DOHH2 (cell line): Measurements from ENCODE around the gene RPUSD1.
"Not testable (repeated sequence)": the region's sequence is repeated elsewhere in the genome, so short reads cannot be mapped to it uniquely, and the experiment has no call there.

Experiments
- H3F3A ChIP-seq: fragments of 200-600 bp; sonication (generic), shearing (Covaris generic); 2 replicates; pipeline ENCODE4 v1.6.0; 2016; ENCODE audit warnings: antibody characterized with exemption, mild to moderate bottlenecking; ENCODE audit not compliant: control insufficient read depth, insufficient read depth
- H3K27ac ChIP-seq: fragments of 200-600 bp; sonication (generic); 2 replicates; pipeline ENCODE4 v1.5.1; 2014; ENCODE audit warnings: low read depth, mild to moderate bottlenecking, low read length, moderate library complexity
- H3K27me3 ChIP-seq: fragments of 200-600 bp; sonication (generic); 2 replicates; pipeline ENCODE4 v1.6.1; 2014; ENCODE audit warnings: mild to moderate bottlenecking, low read length, mixed read lengths; ENCODE audit not compliant: control insufficient read depth
- H3K36me3 ChIP-seq: fragments of 200-600 bp; sonication (generic); 2 replicates; pipeline ENCODE4 v1.6.1; 2014; ENCODE audit warnings: mild to moderate bottlenecking, low read length, moderate library complexity, mixed read lengths; ENCODE audit not compliant: control insufficient read depth
- H3K4me1 ChIP-seq: fragments of 200-600 bp; sonication (generic); 2 replicates; pipeline ENCODE4 v1.6.1; 2014; ENCODE audit warnings: mild to moderate bottlenecking, low read length, mixed read lengths; ENCODE audit not compliant: control insufficient read depth
- H3K4me2 ChIP-seq: fragments of 200-600 bp; sonication (generic); 2 replicates; pipeline ENCODE4 v1.6.0; 2014; ENCODE audit warnings: mild to moderate bottlenecking, low read length, moderate library complexity
- H3K4me3 ChIP-seq: fragments of 200-600 bp; sonication (generic); 2 replicates; pipeline ENCODE4 v1.5.1; 2014; ENCODE audit warnings: mild to moderate bottlenecking, low read length, mixed read lengths
- H3K79me2 ChIP-seq: fragments of 200-600 bp; sonication (generic); 2 replicates; pipeline ENCODE4 v1.6.1; 2014; ENCODE audit warnings: mild to moderate bottlenecking, low read length, mixed read lengths; ENCODE audit not compliant: control insufficient read depth
- H3K9me2 ChIP-seq: fragments of 200-600 bp; sonication (generic); replicated peaks from 2 replicates; pipeline ENCODE4 v1.6.1; 2014; ENCODE audit warnings: mild to moderate bottlenecking, low read length, mixed read lengths; ENCODE audit not compliant: control insufficient read depth
- H3K9me3 ChIP-seq: fragments of 200-600 bp; sonication (generic); 2 replicates; pipeline ENCODE4 v1.6.1; 2014; ENCODE audit warnings: antibody characterized with exemption, low read length, mixed read lengths; ENCODE audit not compliant: control insufficient read depth, insufficient read depth
- H4K20me1 ChIP-seq: fragments of 200-600 bp; sonication (generic); 2 replicates; pipeline ENCODE4 v1.6.0; 2014; ENCODE audit warnings: low read depth, mild to moderate bottlenecking, antibody characterized with exemption, low read length, moderate library complexity; ENCODE audit not compliant: control insufficient read depth, insufficient read depth
- EZH2phosphoT487 ChIP-seq: fragments of 200-600 bp; sonication (generic); IDR thresholded peaks from 2 replicates; pipeline ENCODE4 v1.6.1; 2017; ENCODE audit warnings: borderline replicate concordance, mild to moderate bottlenecking, antibody characterized with exemption, low read length, moderate library complexity, mixed read lengths
- TF ChIP-seq, protein P1 (sequence below): fragments of 200-600 bp; sonication (generic); IDR thresholded peaks from one replicate; pipeline ENCODE4 v1.5.1; 2014; ENCODE audit warnings: antibody characterized with exemption, mild to moderate bottlenecking, low read depth, low read length; ENCODE audit not compliant: poor library complexity, severe bottlenecking

Gene RPUSD1

DNA sequence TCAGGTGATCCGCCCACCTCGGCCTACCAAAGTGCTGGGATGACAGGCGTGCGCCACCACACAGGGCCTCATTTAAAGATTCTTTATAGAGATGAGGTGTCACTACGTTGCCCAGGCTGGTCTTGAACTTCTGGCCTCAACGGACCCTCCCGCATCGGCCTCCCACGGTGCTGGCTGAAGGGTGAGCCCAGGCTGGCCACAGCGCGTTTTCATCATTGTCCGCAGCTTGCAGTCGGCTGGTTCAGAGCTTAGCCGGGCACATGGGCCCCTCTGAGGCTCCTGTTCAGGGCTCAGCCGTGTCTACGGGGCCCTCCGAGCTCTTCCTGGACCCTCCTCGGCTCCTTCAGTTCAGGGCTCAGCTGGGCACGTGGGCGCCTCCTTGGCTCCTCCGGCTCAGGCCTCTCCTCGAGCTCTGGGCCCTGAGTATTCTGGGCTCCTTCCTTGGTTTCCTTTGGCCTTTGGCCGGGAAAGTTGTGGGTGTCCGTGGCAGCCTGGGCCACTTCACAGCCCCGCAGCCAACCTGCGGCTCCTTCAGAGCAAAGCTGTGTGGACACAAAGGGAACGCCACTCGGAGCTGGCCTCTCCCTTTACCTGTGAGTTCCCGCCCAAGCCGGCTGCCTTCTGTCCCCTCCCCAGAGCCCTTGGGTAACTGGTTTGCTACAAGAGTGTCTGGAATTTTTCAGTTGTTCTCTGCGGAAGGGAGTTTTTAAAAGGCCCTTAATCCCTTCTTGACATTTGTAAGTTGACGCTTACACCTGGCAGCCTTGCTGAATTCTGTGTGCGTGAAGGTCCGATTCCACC lies 28.9 kb downstream of the RPUSD1 start:
- H3K4me3 ChIP-seq, result no peak overlapping the region
- peaks cover 3% of the 10 kb centered on the region; the same call in 1 of the 2 replicates for H3K27me3 ChIP-seq
- H3K36me3 ChIP-seq, result no peaks in the 10 kb centered on the region
- no peaks in the 10 kb centered on the region for H3K9me2 ChIP-seq
- no peaks in the 10 kb centered on the region for H3K9me3 ChIP-seq
- H3F3A ChIP-seq, result no peaks in the 10 kb centered on the region
- H3K79me2 ChIP-seq, result no peaks in the 10 kb centered on the region
- no peak for TF ChIP-seq EZH2phosphoT487
- TF ChIP-seq, protein P1, sequence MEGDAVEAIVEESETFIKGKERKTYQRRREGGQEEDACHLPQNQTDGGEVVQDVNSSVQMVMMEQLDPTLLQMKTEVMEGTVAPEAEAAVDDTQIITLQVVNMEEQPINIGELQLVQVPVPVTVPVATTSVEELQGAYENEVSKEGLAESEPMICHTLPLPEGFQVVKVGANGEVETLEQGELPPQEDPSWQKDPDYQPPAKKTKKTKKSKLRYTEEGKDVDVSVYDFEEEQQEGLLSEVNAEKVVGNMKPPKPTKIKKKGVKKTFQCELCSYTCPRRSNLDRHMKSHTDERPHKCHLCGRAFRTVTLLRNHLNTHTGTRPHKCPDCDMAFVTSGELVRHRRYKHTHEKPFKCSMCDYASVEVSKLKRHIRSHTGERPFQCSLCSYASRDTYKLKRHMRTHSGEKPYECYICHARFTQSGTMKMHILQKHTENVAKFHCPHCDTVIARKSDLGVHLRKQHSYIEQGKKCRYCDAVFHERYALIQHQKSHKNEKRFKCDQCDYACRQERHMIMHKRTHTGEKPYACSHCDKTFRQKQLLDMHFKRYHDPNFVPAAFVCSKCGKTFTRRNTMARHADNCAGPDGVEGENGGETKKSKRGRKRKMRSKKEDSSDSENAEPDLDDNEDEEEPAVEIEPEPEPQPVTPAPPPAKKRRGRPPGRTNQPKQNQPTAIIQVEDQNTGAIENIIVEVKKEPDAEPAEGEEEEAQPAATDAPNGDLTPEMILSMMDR, result no peak
- H3K4me2 ChIP-seq, result no peak overlapping the region
- H4K20me1 ChIP-seq, result no peaks in the 10 kb centered on the region
- H3K4me1 ChIP-seq, result no peaks in the 10 kb centered on the region
- no peak overlapping the region for H3K27ac ChIP-seq

DNA sequence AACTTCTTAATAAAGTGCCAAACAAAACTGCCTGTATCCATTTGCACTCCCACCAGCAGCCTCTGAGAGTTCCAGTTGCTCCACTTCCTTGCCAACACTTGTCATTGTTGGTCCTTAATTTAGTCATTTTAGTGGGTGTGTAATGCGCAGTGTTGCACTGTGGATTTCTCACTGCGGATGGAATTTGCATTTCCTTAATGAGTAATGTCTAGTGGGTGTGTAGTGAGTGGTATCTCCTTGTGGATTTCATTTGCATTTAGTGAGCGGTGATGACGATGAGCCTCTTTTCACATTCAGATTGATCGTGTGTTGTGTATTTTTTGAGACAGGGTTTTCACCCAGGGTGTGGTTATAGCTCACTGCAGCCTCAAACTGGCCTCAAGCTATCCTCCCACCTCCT lies 31.8 kb downstream of the RPUSD1 start:
- Histone ChIP-seq H4K20me1 (no peaks in the 10 kb centered on the region), H3K4me1 (no peaks in the 10 kb centered on the region), H3K79me2 (no peaks in the 10 kb centered on the region), H3K9me2 (no peaks in the 10 kb centered on the region), H3K27me3 (peaks cover 3% of the 10 kb centered on the region; the same call in 1 of the 2 replicates), H3K27ac (no peak overlapping the region), H3K4me3 (no peak overlapping the region), H3K4me2 (no peak overlapping the region), H3F3A (no peaks in the 10 kb centered on the region), H3K9me3 (no peaks in the 10 kb centered on the region), H3K36me3 (no peaks in the 10 kb centered on the region)
- TF ChIP-seq, protein P1, result no peak
- TF ChIP-seq EZH2phosphoT487, result no peak

DNA sequence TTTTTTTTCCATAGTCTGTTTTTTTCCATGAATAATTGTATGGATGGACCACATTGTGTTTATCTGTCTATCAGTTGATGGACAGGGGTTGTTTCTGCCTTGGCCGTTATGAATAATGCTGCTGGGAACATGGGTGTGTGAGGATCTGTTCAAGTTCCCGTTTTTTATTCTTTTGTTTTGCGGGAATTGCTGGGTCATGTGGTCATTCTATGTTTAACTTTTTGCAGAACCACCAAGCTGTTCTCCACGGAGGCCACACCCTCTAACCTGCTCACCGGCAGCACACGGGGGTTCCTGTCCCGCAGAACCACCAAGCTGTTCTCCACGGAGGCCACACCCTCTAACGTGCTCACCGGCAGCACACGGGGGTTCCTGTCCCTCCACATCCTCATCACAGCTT lies 33.5 kb downstream of the RPUSD1 start:
- H4K20me1 ChIP-seq, result no peaks in the 10 kb centered on the region
- no peak for TF ChIP-seq EZH2phosphoT487
- TF ChIP-seq, protein P1, result no peak
- H3K79me2 ChIP-seq, result no peaks in the 10 kb centered on the region
- no peaks in the 10 kb centered on the region for H3K9me2 ChIP-seq
- no peak overlapping the region for H3K27ac ChIP-seq
- no peaks in the 10 kb centered on the region for H3K9me3 ChIP-seq
- no peak overlapping the region for H3K4me2 ChIP-seq
- H3K4me1 ChIP-seq, result no peaks in the 10 kb centered on the region
- no peak overlapping the region for H3K4me3 ChIP-seq
- H3K36me3 ChIP-seq, result no peaks in the 10 kb centered on the region
- no peaks in the 10 kb centered on the region for H3F3A ChIP-seq
- H3K27me3 ChIP-seq, result peaks cover 3% of the 10 kb centered on the region; the same call in 1 of the 2 replicates

DNA sequence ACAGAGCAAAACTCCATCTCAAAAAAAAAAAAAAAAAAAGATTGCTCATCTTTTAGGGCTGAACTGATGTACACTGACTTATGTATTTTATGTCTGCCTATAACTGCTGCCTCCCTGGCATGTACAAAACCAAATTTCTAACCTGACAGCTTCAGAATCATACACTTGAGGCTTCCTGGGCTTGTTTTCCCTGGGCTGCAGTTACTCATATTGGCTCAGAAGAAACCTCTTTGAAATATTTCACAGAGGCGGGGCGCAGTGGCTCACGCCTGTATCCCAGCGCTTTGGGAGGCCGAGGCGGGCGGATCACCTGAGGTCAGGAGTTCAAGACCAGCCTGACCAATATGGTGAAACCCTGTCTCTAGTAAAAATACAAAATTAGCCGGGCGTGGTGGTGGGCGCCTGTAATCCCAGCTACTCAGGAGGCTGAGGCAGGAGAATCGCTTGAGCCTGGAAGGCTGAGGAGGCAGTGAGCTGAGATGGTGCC lies 34.0 kb downstream of the RPUSD1 start:
- not testable (repeated sequence) for H3K4me2 ChIP-seq, H3K79me2 ChIP-seq, H3K27me3 ChIP-seq, H3K9me3 ChIP-seq, H3F3A ChIP-seq, H3K4me3 ChIP-seq, H4K20me1 ChIP-seq, H3K27ac ChIP-seq, H3K36me3 ChIP-seq, H3K4me1 ChIP-seq, H3K9me2 ChIP-seq
